H1 (cell line): ENCODE results near the gene NIPSNAP2.

Source experiments
- ATF3 ChIP-seq: IDR thresholded peaks from 2 replicates; pipeline ENCODE4 v1.6.1; 2011; ENCODE audit warnings: low read depth, mild to moderate bottlenecking, low read length; ENCODE audit not compliant: insufficient read depth
- HDAC2 ChIP-seq, 2 experiments: fragments of 300-600 bp in 1 of 2; sonication (generic) in 1 of 2; IDR thresholded peaks; 2 replicates each; pipeline ENCODE4 v1.6.1; 2011 to 2012; ENCODE audit warnings: low read depth in 2 of 2, low read length in 2 of 2, mild to moderate bottlenecking in 2 of 2, moderate library complexity in 2 of 2, borderline replicate concordance in 1 of 2, inconsistent platforms in 1 of 2
- POLR2A ChIP-seq, 2 experiments: IDR thresholded peaks; 1 replicate in 1 of 2; 2 replicates in 1 of 2; pipeline ENCODE4 v1.6.1; 2011; ENCODE audit warnings: low read depth in 2 of 2, low read length in 2 of 2, mild to moderate bottlenecking in 2 of 2; ENCODE audit errors: control extremely low read depth in 1 of 2

- TF ChIP-seq POLR2A (IDR thresholded peaks at IDR 0.05; ENCODE audit: control extremely low read depth in 1 of 2, low read depth in 2 of 2, low read length in 2 of 2) (no peak), HDAC2 (IDR thresholded peaks at IDR 0.05; ENCODE audit: borderline replicate concordance in 1 of 2, low read depth in 2 of 2, low read length in 2 of 2) (no peak), ATF3 (no peak)
Measured at GRCh38 chr7:55939514-55940123, 24.8 kb upstream of the NIPSNAP2 start.
